Loucy (cell line): ENCODE data around the gene STX7.

Source experiments
- CTCF ChIP-seq: fragments of 200-600 bp; sonication (generic); conservative IDR thresholded peaks from 2 replicates; pipeline ENCODE4 v1.5.1; 2014; ENCODE audit warnings: mild to moderate bottlenecking, antibody characterized with exemption, low read length
- EZH2phosphoT487 ChIP-seq: fragments of 200-600 bp; IDR thresholded peaks from 2 replicates; pipeline ENCODE4 v1.6.1; 2018; ENCODE audit warnings: antibody characterized with exemption, mild to moderate bottlenecking, moderate library complexity, borderline replicate concordance

- no peak for TF ChIP-seq CTCF
- TF ChIP-seq EZH2phosphoT487, result no peak
Measured at GRCh38 chr6:132487762-132488161, 25.2 kb downstream of the STX7 start.
